ENCODE measurements around the gene DIP2C. TPM values are rescaled to one million over a fixed set of nuclear protein-coding genes. Genes with fewer than 3 reads are reported as not detected.
A peak's percentile ranks its signal among the peaks of the same experiment; 100 is the strongest.
"Not testable (repeated sequence)": the region's sequence is repeated elsewhere in the genome, so short reads cannot be mapped to it uniquely, and the experiment has no call there.

Gene DIP2C
- total RNA-seq, 1 donor from 2014 or later: 31.9 TPM

GRCh38 chr10:596131-596530 lies 93.3 kb downstream of the DIP2C start:
- not testable (repeated sequence) for DNase-seq (ENCODE audit: low read depth)

GRCh38 chr10:595473-595872 lies 94.0 kb downstream of the DIP2C start:
- DNase-seq (ENCODE audit: low read depth): no peak

GRCh38 chr10:594584-595270 lies 94.7 kb downstream of the DIP2C start:
- no peak for DNase-seq (ENCODE audit: low read depth)

- peak; percentile 21 for DNase-seq (ENCODE audit: low read depth)
Observed at GRCh38 chr10:593901-594457, 95.5 kb downstream of the DIP2C start.

- DNase-seq (ENCODE audit: low read depth): no peak
Observed at GRCh38 chr10:593421-593820, 96.0 kb downstream of the DIP2C start.

- DNase-seq (ENCODE audit: low read depth): no peak
Observed at GRCh38 chr10:593016-593415, 96.5 kb downstream of the DIP2C start.

GRCh38 chr10:591646-592045 lies 97.8 kb downstream of the DIP2C start:
- no peak for DNase-seq (ENCODE audit: low read depth)

- DNase-seq (ENCODE audit: low read depth): no peak
Observed at GRCh38 chr10:590721-591120, 98.7 kb downstream of the DIP2C start.

- no peak for DNase-seq (ENCODE audit: low read depth)
Observed at GRCh38 chr10:589961-590680, 99.3 kb downstream of the DIP2C start.

GRCh38 chr10:588246-589165 lies 101.0 kb downstream of the DIP2C start:
- DNase-seq (ENCODE audit: low read depth): peak; percentile 97

- no peak for DNase-seq (ENCODE audit: low read depth)
Observed at GRCh38 chr10:586716-587115, 102.8 kb downstream of the DIP2C start.

- no peak for DNase-seq (ENCODE audit: low read depth)
Observed at GRCh38 chr10:586151-586550, 103.3 kb downstream of the DIP2C start.

GRCh38 chr10:585502-585901 lies 104.0 kb downstream of the DIP2C start:
- no peak for DNase-seq (ENCODE audit: low read depth)

GRCh38 chr10:584497-585290 lies 104.8 kb downstream of the DIP2C start:
- not testable (repeated sequence) for DNase-seq (ENCODE audit: low read depth)

GRCh38 chr10:583433-583832 lies 106.0 kb downstream of the DIP2C start:
- no peak for DNase-seq (ENCODE audit: low read depth)

GRCh38 chr10:581776-582330 lies 107.6 kb downstream of the DIP2C start:
- no peak for DNase-seq (ENCODE audit: low read depth)

GRCh38 chr10:580778-581177 lies 108.7 kb downstream of the DIP2C start:
- DNase-seq (ENCODE audit: low read depth): peak; percentile 63

- peak; percentile 54 for DNase-seq (ENCODE audit: low read depth)
Observed at GRCh38 chr10:576130-576465, 113.4 kb downstream of the DIP2C start.

GRCh38 chr10:575402-576129 lies 113.9 kb downstream of the DIP2C start:
- DNase-seq (ENCODE audit: low read depth): no peak

- DNase-seq (ENCODE audit: low read depth): no peak
Observed at GRCh38 chr10:572696-573095, 116.8 kb downstream of the DIP2C start.

Data from myocyte (in vitro differentiated cells).